Measurements from ENCODE around the gene TGDS. TPM values are rescaled to one million over a fixed set of nuclear protein-coding genes. Genes with fewer than 3 reads are reported as not detected.

TGDS gene
- total and polyA plus RNA-seq, 2 of the 8 experiments (the other 6 are each of a cell fraction or from before 2014, with no cell fraction given), result 11.6 to 11.8 TPM

DNA sequence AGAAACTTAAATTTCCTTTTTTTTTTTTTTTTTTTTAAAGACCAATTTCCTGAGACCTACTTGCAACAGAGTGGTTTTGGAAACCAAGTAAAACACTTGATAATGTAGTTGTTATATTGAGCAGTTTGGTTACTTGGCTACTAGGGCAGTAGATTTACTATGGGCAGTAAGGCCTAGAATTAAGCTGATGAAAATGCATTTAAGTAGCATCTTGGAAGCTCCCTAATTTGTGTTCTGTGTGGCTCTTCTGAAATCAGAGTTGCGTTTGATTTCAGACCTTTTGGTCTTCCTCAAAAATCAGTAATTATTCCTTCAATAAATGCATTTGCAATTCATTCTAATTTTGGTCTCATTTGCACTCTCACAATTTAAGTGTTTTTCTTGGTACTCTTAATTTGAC lies 6.5 kb upstream of the TGDS start:
- Histone ChIP-seq H3K4ac (replicated peaks; ENCODE audit: insufficient read length, low read depth, low read length) (no peak overlapping the region), H3K79me2 (ENCODE audit: control insufficient read depth in 1 of 2, insufficient read depth in 2 of 2, low read length in 2 of 2) (peaks cover 0 to 19% of the 10 kb centered on the region in 2 experiments; a peak in 2 of 4 replicates), H2BK5ac (ENCODE audit: low read depth, low read length) (peak overlapping the region; percentile 91; the same call in 1 of the 2 replicates), H3K23me2 (ENCODE audit: low read depth, low read length) (peaks cover 5% of the 10 kb centered on the region; the same call in 1 of the 2 replicates), H2AK5ac (ENCODE audit: low read depth, low read length) (no peak overlapping the region), H2BK120ac (replicated peaks; ENCODE audit: low read depth, low read length) (no peak overlapping the region), H3K4me1 (replicated peaks in 1 of 4; ENCODE audit: control insufficient read depth in 3 of 4, insufficient read depth in 4 of 4, low read length in 3 of 4) (peaks cover 0 to 1% (median 0%) of the 10 kb centered on the region in 4 experiments; a peak in 2 of 7 replicates), H3K14ac (ENCODE audit: insufficient read length) (no peak overlapping the region), H2BK20ac (ENCODE audit: low read length) (no peak overlapping the region), H4K8ac (ENCODE audit: extremely low read depth, insufficient read depth, low read length) (no peak overlapping the region), H3K79me1 (ENCODE audit: low read depth, low read length) (peaks cover 2% of the 10 kb centered on the region; the same call in 1 of the 2 replicates), H2BK15ac (ENCODE audit: low read length) (no peak overlapping the region), H3K18ac (ENCODE audit: extremely low read depth, low read length) (peak overlapping the region; percentile 13; the same call in 1 of the 2 replicates), H4K91ac (replicated peaks; ENCODE audit: insufficient read length, low read length) (no peak overlapping the region), H4K20me1 (replicated peaks in 1 of 2; ENCODE audit: control insufficient read depth in 1 of 2, insufficient read depth in 2 of 2, low read length in 2 of 2) (no peaks in the 10 kb centered on the region), H2AFZ (ENCODE audit: low read length) (no peak overlapping the region), H3K27me3 (replicated peaks in 1 of 4; ENCODE audit: control insufficient read depth in 3 of 4, extremely low read depth in 1 of 4, insufficient read depth in 3 of 4, low read length in 3 of 4) (peaks cover 5 to 11% (median 8%) of the 10 kb centered on the region in 4 experiments), H4K5ac (ENCODE audit: insufficient read length, low read depth, low read length) (no peak overlapping the region), H3K4me3 (ENCODE audit: extremely low read depth in 1 of 4, insufficient read depth in 2 of 4, low read depth in 3 of 4, low read length in 4 of 4) (peak overlapping the region; percentile 81 to 87 (median 84)), H3K9me3 (ENCODE audit: insufficient read depth in 2 of 2, low read depth in 1 of 2, low read length in 1 of 2) (peaks cover 4 to 8% of the 10 kb centered on the region in 2 experiments), H3K27ac (ENCODE audit: low read depth, low read length) (no peak overlapping the region), H3K36me3 (ENCODE audit: control insufficient read depth in 2 of 4, insufficient read depth in 4 of 4, low read length in 3 of 4) (peaks cover 3 to 14% (median 6%) of the 10 kb centered on the region in 4 experiments; a peak in 5 of 8 replicates), H3K56ac (replicated peaks; ENCODE audit: insufficient read length, low read depth, low read length) (no peak overlapping the region), H3K4me2 (ENCODE audit: insufficient read depth in 1 of 2, low read depth in 2 of 2, low read length in 2 of 2) (peak overlapping the region; percentile 69 to 96), H3K9ac (replicated peaks in 1 of 4; ENCODE audit: extremely low read depth in 1 of 4, low read depth in 3 of 4, low read length in 3 of 4) (peak overlapping the region in 2 of 4 experiments; percentile 65 to 84; a peak in 5 of 7 replicates), H2BK12ac (ENCODE audit: low read depth, low read length) (no peak overlapping the region; the same call in 1 of the 2 replicates), H3K23ac (ENCODE audit: insufficient read length) (no peak overlapping the region)
- no peak for TF ChIP-seq FOSL1 (IDR thresholded peaks at IDR 0.05; ENCODE audit: insufficient read depth, low read depth, low read length)
- DNase-seq (ENCODE audit: low read depth in 1 of 2, low spot score in 2 of 2) (no peak), FAIRE-seq (no peak)
- 50% methylated on average over 1 of the region's 1 CpG; no CpG with 5 or more reads in 1 of the 2 experiments for WGBS, 2 experiments (ENCODE audit: extremely low coverage in 1 of 2, insufficient coverage in 1 of 2, insufficient read length in 1 of 2, insufficient replicate concordance in 2 of 2, low coverage in 1 of 2, low lambda C conversion rate in 2 of 2, missing lambda C conversion rate in 1 of 2)
- POLR2A ChIA-PET (ENCODE audit: partially characterized antibody), result interaction anchor here (1.2 to 1.8 kb wide), 5 partner anchors 14 to 53 kb away, joined by 3 to 9 read pairs (median 4); no protein-coding TSS in a partner anchor
- CTCF ChIA-PET (ENCODE audit: partially characterized antibody), result interaction anchor here (0.6 to 5.2 kb wide), 3 partner anchors 15 to 1126 kb away, joined by 4 to 30 read pairs (median 4); no protein-coding TSS in a partner anchor

Measured in H1 (cell line).